ENCODE measurements around the gene PIKFYVE.

The PIKFYVE gene

GRCh38 chr2:208407667-208408066 is 141.6 kb downstream of the PIKFYVE start:
- no peak overlapping the region for H3K14ac ChIP-seq (ENCODE audit: low read length)
- H2BK120ac ChIP-seq (ENCODE audit: low read depth, low read length), result no peak overlapping the region
- no peak overlapping the region for H3K9ac ChIP-seq (ENCODE audit: low read depth, low read length, poor library complexity)
- H3K9me3 ChIP-seq (replicated peaks in 1 of 2; ENCODE audit: control insufficient read depth in 2 of 2, insufficient read depth in 1 of 2, low read depth in 1 of 2, low read length in 2 of 2), result no peaks in the 10 kb centered on the region
- peak; percentile 5 for DNase-seq (ENCODE audit: low spot score)
- WGBS, 2 donors (ENCODE audit: extremely low coverage in 2 of 2, insufficient read length in 2 of 2, insufficient replicate concordance in 1 of 2), result no CpG with 5 or more reads among the region's 9 CpGs
- H3K27ac ChIP-seq (replicated peaks; ENCODE audit: low read length), result no peak overlapping the region
- no peaks in the 10 kb centered on the region for H3K36me3 ChIP-seq (replicated peaks in 1 of 2; ENCODE audit: control insufficient read depth in 2 of 2, insufficient read depth in 2 of 2, low read length in 2 of 2)
- no peak overlapping the region for H3K23ac ChIP-seq (ENCODE audit: low read depth, low read length, poor library complexity)
- peaks cover 0 to 2% of the 10 kb centered on the region in 2 donors for H3K4me1 ChIP-seq (ENCODE audit: control insufficient read depth in 2 of 2, insufficient read depth in 1 of 2, low read depth in 1 of 2, low read length in 2 of 2)
- no peak overlapping the region for H3K4me2 ChIP-seq (ENCODE audit: insufficient read depth, low read length, poor library complexity, severe bottlenecking)
- no peak overlapping the region for H2BK12ac ChIP-seq (ENCODE audit: low read length)
- H4K91ac ChIP-seq (ENCODE audit: low read depth, low read length, poor library complexity), result no peak overlapping the region
- H3K27me3 ChIP-seq (ENCODE audit: control insufficient read depth in 3 of 3, insufficient read depth in 3 of 3, low read depth in 1 of 3, low read length in 3 of 3), result peaks cover 2 to 48% (median 12%) of the 10 kb centered on the region in 3 experiments
- no peak overlapping the region for H2AFZ ChIP-seq (ENCODE audit: low read length)
- no peak overlapping the region for H4K8ac ChIP-seq (ENCODE audit: low read depth, low read length)
- no peaks in the 10 kb centered on the region for H3K79me1 ChIP-seq (ENCODE audit: low read depth, low read length)
- no peak overlapping the region for H3K4me3 ChIP-seq (ENCODE audit: low read length in 2 of 2)
- H3K4ac ChIP-seq (ENCODE audit: low read length), result no peak overlapping the region
- H3K18ac ChIP-seq (ENCODE audit: low read length), result no peak overlapping the region
- no peak overlapping the region for H2BK15ac ChIP-seq (ENCODE audit: low read length)
- no peak overlapping the region for H2AK5ac ChIP-seq (ENCODE audit: low read depth, low read length)
- no peak overlapping the region for H2BK5ac ChIP-seq (ENCODE audit: low read length)
